Measurements from ENCODE around the gene DHFR. TPM values are rescaled to one million over a fixed set of nuclear protein-coding genes. Genes with fewer than 3 reads are reported as not detected.
"Not testable (repeated sequence)": the region's sequence is repeated elsewhere in the genome, so short reads cannot be mapped to it uniquely, and the experiment has no call there.

The DHFR gene
- total RNA-seq, 1 donor from 2014 or later = 23.5 TPM

DNA sequence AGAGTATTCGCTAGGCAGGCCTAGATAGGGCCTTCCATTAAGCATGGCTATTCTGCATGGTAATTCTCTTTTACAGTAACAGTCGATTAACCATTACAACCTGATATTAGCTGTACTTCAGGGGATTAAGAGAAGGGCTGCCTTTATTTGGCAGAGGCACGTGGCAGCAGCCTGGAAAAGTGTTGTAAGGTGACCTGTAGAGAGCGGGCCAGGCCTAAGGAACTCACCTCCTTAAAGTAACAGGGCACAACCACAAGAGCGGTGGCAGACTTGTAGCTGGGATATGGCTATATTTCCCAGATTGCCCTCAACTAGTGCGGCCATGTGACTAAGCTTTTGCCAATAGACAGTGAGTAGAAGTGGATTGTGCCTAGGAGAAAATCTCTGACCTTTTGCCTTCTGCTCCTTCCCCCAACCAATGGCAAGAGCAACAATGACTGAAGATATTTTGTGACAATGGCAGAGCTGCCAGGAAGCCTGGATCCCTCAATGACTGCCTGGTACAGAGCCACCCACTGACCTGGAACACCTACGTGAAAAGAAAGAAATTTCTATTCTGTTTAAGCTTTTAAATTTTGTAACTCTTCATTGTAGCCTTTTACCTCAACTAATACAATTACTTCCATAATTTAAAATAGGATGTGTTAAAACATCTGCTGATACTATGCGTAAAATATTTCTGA lies 65.8 kb downstream of the DHFR start:
- no peaks in the 10 kb centered on the region for H3K4me1 Mint-ChIP-seq (ENCODE audit: low read depth, unreplicated experiment)
- H3K27me3 Mint-ChIP-seq (ENCODE audit: unreplicated experiment) = no peaks in the 10 kb centered on the region
- H3K36me3 Mint-ChIP-seq (ENCODE audit: unreplicated experiment) = no peaks in the 10 kb centered on the region
- H3K4me3 Mint-ChIP-seq (ENCODE audit: unreplicated experiment) = no peak overlapping the region
- DNase-seq = no peak
- no peak overlapping the region for H3K27ac Mint-ChIP-seq (ENCODE audit: unreplicated experiment)
- no peaks in the 10 kb centered on the region for H3K9me3 Mint-ChIP-seq (ENCODE audit: unreplicated experiment)
- TF ChIP-seq, protein P1, sequence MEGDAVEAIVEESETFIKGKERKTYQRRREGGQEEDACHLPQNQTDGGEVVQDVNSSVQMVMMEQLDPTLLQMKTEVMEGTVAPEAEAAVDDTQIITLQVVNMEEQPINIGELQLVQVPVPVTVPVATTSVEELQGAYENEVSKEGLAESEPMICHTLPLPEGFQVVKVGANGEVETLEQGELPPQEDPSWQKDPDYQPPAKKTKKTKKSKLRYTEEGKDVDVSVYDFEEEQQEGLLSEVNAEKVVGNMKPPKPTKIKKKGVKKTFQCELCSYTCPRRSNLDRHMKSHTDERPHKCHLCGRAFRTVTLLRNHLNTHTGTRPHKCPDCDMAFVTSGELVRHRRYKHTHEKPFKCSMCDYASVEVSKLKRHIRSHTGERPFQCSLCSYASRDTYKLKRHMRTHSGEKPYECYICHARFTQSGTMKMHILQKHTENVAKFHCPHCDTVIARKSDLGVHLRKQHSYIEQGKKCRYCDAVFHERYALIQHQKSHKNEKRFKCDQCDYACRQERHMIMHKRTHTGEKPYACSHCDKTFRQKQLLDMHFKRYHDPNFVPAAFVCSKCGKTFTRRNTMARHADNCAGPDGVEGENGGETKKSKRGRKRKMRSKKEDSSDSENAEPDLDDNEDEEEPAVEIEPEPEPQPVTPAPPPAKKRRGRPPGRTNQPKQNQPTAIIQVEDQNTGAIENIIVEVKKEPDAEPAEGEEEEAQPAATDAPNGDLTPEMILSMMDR (IDR thresholded peaks at IDR 0.05; ENCODE audit: partially characterized antibody, unreplicated experiment) = no peak

DNA sequence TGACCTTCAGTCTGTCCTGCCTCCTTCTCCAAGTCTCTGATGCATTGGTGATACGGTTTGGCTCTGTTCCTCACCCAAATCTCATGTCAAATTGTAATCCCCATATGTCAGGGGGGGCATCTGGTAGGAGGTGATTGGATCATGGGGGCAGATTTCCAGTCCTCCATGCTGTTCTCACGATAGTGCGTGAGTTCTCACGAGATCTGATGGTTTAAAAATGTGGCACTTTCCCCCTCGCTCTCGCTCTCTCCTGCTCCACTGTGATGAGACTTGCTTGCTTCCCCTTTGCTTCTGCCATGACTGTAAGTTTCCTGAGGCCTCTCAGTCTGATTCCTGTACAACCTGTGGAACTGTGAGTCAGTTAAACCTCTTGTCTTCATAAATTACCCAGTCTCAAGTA lies 70.0 kb downstream of the DHFR start:
- Mint-ChIP-seq H3K27me3 (ENCODE audit: unreplicated experiment) (peaks cover 1% of the 10 kb centered on the region), H3K9me3 (ENCODE audit: unreplicated experiment) (no peaks in the 10 kb centered on the region), H3K4me3 (ENCODE audit: unreplicated experiment) (no peak overlapping the region), H3K4me1 (ENCODE audit: low read depth, unreplicated experiment) (no peaks in the 10 kb centered on the region), H3K27ac (ENCODE audit: unreplicated experiment) (no peak overlapping the region), H3K36me3 (ENCODE audit: unreplicated experiment) (no peaks in the 10 kb centered on the region)
- no peak for DNase-seq
- TF ChIP-seq, protein P1 (IDR thresholded peaks at IDR 0.05; ENCODE audit: partially characterized antibody, unreplicated experiment) = no peak

DNA sequence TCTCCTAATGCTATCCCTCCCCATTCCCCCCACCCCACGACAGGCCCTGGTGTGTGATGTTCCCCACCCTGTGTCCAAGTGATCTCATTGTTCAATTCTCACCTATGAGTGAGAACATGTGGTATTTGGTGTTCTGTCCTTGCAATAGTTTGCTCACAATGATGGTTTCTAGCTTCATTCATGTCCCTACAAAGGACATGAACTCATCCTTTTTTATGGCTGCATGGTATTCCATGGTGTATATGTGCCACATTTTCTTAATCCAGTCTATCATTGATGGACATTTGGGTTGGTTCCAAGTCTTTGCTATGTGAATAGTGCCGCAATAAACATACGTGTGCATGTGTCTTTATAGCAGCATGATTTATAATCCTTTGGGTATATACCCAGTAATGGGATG lies 74.5 kb downstream of the DHFR start:
- not testable (repeated sequence) for H3K27ac Mint-ChIP-seq (ENCODE audit: unreplicated experiment); H3K9me3 Mint-ChIP-seq (ENCODE audit: unreplicated experiment); DNase-seq; H3K36me3 Mint-ChIP-seq (ENCODE audit: unreplicated experiment); H3K4me3 Mint-ChIP-seq (ENCODE audit: unreplicated experiment); H3K4me1 Mint-ChIP-seq (ENCODE audit: low read depth, unreplicated experiment); H3K27me3 Mint-ChIP-seq (ENCODE audit: unreplicated experiment)

DNA sequence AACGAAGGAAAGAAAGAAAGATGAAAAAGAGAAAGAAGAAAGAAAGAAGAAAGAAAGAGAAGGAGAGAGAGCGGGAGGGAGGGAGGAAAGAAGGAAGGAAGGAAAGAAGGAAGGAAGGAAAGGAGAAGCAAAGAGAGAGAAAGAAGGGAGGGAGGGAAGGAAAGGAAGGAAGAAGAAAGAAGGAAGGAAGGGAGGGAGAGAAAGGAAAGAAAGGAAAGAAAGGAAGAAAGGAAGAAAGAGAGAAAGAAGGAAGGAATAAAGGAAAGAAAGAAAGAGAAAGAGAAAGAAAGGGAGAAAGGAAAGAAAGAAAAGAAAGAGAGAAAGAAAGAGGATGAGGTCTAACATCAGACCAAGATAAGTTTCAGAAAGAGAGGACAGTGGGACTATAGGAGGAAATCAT lies 75.7 kb downstream of the DHFR start:
- Mint-ChIP-seq H3K9me3 (ENCODE audit: unreplicated experiment) (peaks cover 2% of the 10 kb centered on the region), H3K36me3 (ENCODE audit: unreplicated experiment) (no peaks in the 10 kb centered on the region), H3K4me3 (ENCODE audit: unreplicated experiment) (no peak overlapping the region), H3K27me3 (ENCODE audit: unreplicated experiment) (peaks cover 1% of the 10 kb centered on the region), H3K27ac (ENCODE audit: unreplicated experiment) (no peak overlapping the region), H3K4me1 (ENCODE audit: low read depth, unreplicated experiment) (no peaks in the 10 kb centered on the region)
- TF ChIP-seq, protein P1 (IDR thresholded peaks at IDR 0.05; ENCODE audit: partially characterized antibody, unreplicated experiment) = no peak
- no peak for DNase-seq

DNA sequence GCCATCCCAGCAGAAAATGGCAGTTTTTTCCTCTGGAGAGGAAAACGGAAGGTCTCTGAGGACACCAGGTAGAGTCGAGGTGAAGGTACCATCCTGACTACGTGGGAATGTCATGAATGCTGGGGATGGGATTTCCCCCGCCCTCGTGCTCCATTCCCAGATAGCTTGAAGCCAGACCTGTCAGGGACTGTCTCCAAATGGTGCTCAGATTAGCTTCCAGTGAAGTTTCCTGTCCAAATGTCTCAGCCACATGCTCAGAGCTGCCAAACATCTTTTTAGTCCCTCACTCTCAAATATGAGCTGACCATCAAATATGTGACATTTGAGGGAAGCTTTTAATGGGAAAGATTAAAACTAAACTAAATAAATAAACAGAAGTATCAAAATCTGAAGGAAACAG lies 77.1 kb downstream of the DHFR start:
- Mint-ChIP-seq H3K27ac (ENCODE audit: unreplicated experiment) (no peak overlapping the region), H3K4me3 (ENCODE audit: unreplicated experiment) (no peak overlapping the region), H3K9me3 (ENCODE audit: unreplicated experiment) (peaks cover 2% of the 10 kb centered on the region), H3K27me3 (ENCODE audit: unreplicated experiment) (no peaks in the 10 kb centered on the region), H3K4me1 (ENCODE audit: low read depth, unreplicated experiment) (no peaks in the 10 kb centered on the region), H3K36me3 (ENCODE audit: unreplicated experiment) (no peaks in the 10 kb centered on the region)
- DNase-seq = no peak
- TF ChIP-seq, protein P1 (IDR thresholded peaks at IDR 0.05; ENCODE audit: partially characterized antibody, unreplicated experiment) = no peak
